Skeletal muscle cell (primary cell): ENCODE measurements around the gene ITGB1.
A peak's percentile ranks its signal among the peaks of the same experiment; 100 is the strongest.
"Not testable (repeated sequence)": the region's sequence is repeated elsewhere in the genome, so short reads cannot be mapped to it uniquely, and the experiment has no call there.

Experiments used
- DNase-seq: peaks from one replicate; pipeline ENCODE4 v3.0.0-alpha.2; 2010; ENCODE audit warnings: low read depth
- H3K4me3 ChIP-seq: 2 replicates; pipeline ENCODE4 v1.5.1; 2011; ENCODE audit warnings: low read depth, mild to moderate bottlenecking, control low read depth, low read length, moderate library complexity

Gene ITGB1

GRCh38 chr10:32958085-32959005 lies at the start of gene ITGB1:
TSS of gene ITGB1 (minus strand) at chr10:32958230. CDS start at chr10:32935558, 22,672 bp downstream.
- DNase-seq: peak; percentile 86
- H3K4me3 ChIP-seq: peak within 1 kb of the TSS; percentile 87

GRCh38 chr10:33006342-33006887 lies 48.4 kb upstream of the ITGB1 start:
- DNase-seq: no peak
- peak overlapping the region; percentile 46 for H3K4me3 ChIP-seq

GRCh38 chr10:33005322-33006301 lies 47.6 kb upstream of the ITGB1 start:
- H3K4me3 ChIP-seq: peak overlapping the region; percentile 46
- peak; percentile 96 for DNase-seq

GRCh38 chr10:33001908-33002492 lies 44.0 kb upstream of the ITGB1 start:
- no peak for DNase-seq
- no peak overlapping the region for H3K4me3 ChIP-seq

- DNase-seq, H3K4me3 ChIP-seq: not testable (repeated sequence)
These were observed 40.1 kb upstream of the ITGB1 start for GRCh38 chr10:32998060-32998581.

- no peak for DNase-seq
- H3K4me3 ChIP-seq: no peak overlapping the region
These were observed 37.7 kb upstream of the ITGB1 start for GRCh38 chr10:32995751-32996150.

- DNase-seq: no peak
- H3K4me3 ChIP-seq: no peak overlapping the region
These were observed 37.1 kb upstream of the ITGB1 start for GRCh38 chr10:32995066-32995622.

GRCh38 chr10:32994632-32995031 lies 36.6 kb upstream of the ITGB1 start:
- DNase-seq: not testable (repeated sequence)

GRCh38 chr10:32992310-32992709 lies 34.3 kb upstream of the ITGB1 start:
- not testable (repeated sequence) for H3K4me3 ChIP-seq, DNase-seq

More at GRCh38 chr10:32994632-32995031, 36.6 kb upstream of the ITGB1 start:
- H3K4me3 ChIP-seq: not testable (repeated sequence)

- H3K4me3 ChIP-seq: no peak overlapping the region
- DNase-seq: no peak
These were observed 32.8 kb upstream of the ITGB1 start for GRCh38 chr10:32990811-32991210.

GRCh38 chr10:32988604-32989003 lies 30.6 kb upstream of the ITGB1 start:
- no peak overlapping the region for H3K4me3 ChIP-seq
- no peak for DNase-seq

- no peak for DNase-seq
- H3K4me3 ChIP-seq: no peak overlapping the region
These were observed 29.1 kb upstream of the ITGB1 start for GRCh38 chr10:32987172-32987571.

- DNase-seq: peak; percentile 86
- H3K4me3 ChIP-seq: no peak overlapping the region
These were observed 27.8 kb upstream of the ITGB1 start for GRCh38 chr10:32985775-32986350.

- H3K4me3 ChIP-seq: no peak overlapping the region
- DNase-seq: no peak
These were observed 27.3 kb upstream of the ITGB1 start for GRCh38 chr10:32985341-32985764.

GRCh38 chr10:32984003-32984600 lies 26.1 kb upstream of the ITGB1 start:
- no peak for DNase-seq
- H3K4me3 ChIP-seq: no peak overlapping the region

GRCh38 chr10:32982911-32983909 lies 25.2 kb upstream of the ITGB1 start:
- H3K4me3 ChIP-seq: no peak overlapping the region
- peak; percentile 82 for DNase-seq

GRCh38 chr10:32982293-32982709 lies 24.3 kb upstream of the ITGB1 start:
- H3K4me3 ChIP-seq: no peak overlapping the region
- DNase-seq: no peak
